ENCODE data around the gene SRPK1. TPM values are rescaled to one million over a fixed set of nuclear protein-coding genes. Genes with fewer than 3 reads are reported as not detected.

SRPK1 gene
- total and polyA plus RNA-seq, 2 of the 8 experiments (the other 6 are each of a cell fraction or from before 2014, with no cell fraction given): 25.7 to 116 TPM

DNA sequence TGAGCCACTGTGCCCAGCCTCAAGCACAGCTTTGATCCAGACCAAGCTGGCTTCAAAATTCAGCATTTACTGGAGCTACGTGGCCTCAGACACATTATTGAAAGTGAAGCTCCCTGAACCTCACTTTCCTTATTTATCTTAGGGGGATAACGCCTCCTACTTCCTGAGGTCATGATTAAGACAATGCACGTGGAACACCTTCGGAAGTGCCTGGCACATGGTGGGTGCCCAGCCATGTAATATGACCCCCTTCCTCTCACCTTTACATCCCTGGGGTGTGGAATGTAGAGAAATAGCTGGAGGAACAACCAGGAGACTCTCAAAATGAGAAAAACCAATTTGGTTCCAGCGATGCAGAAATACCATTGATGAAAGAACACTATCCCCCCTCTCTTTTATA lies 122.2 kb downstream of the SRPK1 start:
- H3K9ac ChIP-seq (replicated peaks in 1 of 4; ENCODE audit: extremely low read depth in 1 of 4, low read depth in 3 of 4, low read length in 3 of 4): no peak overlapping the region
- no peak overlapping the region for H2BK120ac ChIP-seq (replicated peaks; ENCODE audit: low read depth, low read length)
- H3K36me3 ChIP-seq (ENCODE audit: control insufficient read depth in 2 of 4, insufficient read depth in 4 of 4, low read length in 3 of 4): no peaks in the 10 kb centered on the region
- TF ChIP-seq, protein P1, sequence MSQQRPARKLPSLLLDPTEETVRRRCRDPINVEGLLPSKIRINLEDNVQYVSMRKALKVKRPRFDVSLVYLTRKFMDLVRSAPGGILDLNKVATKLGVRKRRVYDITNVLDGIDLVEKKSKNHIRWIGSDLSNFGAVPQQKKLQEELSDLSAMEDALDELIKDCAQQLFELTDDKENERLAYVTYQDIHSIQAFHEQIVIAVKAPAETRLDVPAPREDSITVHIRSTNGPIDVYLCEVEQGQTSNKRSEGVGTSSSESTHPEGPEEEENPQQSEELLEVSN (IDR thresholded peaks at IDR 0.05): peak; percentile 65; the same call in 1 of the 2 replicates
- TF ChIP-seq SIX5 (IDR thresholded peaks at IDR 0.05; ENCODE audit: low read depth, low read length) (no peak), POLR2AphosphoS5 (IDR thresholded peaks at IDR 0.05; ENCODE audit: low read depth, low read length) (no peak), YY1 (IDR thresholded peaks at IDR 0.05; ENCODE audit: low read depth, low read length) (no peak), EP300 (IDR thresholded peaks at IDR 0.05; ENCODE audit: borderline replicate concordance in 1 of 2, low read depth in 2 of 2, low read length in 2 of 2) (no peak), RNF2 (IDR thresholded peaks at IDR 0.05; ENCODE audit: borderline replicate concordance, low read depth, low read length, missing control alignments, poor library complexity, severe bottlenecking) (no peak)
- TF ChIP-seq, protein P2, sequence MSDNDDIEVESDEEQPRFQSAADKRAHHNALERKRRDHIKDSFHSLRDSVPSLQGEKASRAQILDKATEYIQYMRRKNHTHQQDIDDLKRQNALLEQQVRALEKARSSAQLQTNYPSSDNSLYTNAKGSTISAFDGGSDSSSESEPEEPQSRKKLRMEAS (IDR thresholded peaks at IDR 0.05): peak; percentile 76
- TF ChIP-seq, protein P3, sequence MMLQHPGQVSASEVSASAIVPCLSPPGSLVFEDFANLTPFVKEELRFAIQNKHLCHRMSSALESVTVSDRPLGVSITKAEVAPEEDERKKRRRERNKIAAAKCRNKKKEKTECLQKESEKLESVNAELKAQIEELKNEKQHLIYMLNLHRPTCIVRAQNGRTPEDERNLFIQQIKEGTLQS (IDR thresholded peaks at IDR 0.05; ENCODE audit: insufficient read depth, low read depth, low read length): no peak
- H3K9me3 ChIP-seq (ENCODE audit: insufficient read depth in 2 of 2, low read depth in 1 of 2, low read length in 1 of 2): no peaks in the 10 kb centered on the region
- no peak overlapping the region for H3K4me3 ChIP-seq (ENCODE audit: extremely low read depth in 1 of 4, insufficient read depth in 2 of 4, low read depth in 3 of 4, low read length in 4 of 4)
- no peaks in the 10 kb centered on the region for H3K23me2 ChIP-seq (ENCODE audit: low read depth, low read length)
- no peaks in the 10 kb centered on the region for H3K79me2 ChIP-seq (ENCODE audit: control insufficient read depth in 1 of 2, insufficient read depth in 2 of 2, low read length in 2 of 2)
- H2BK15ac ChIP-seq (ENCODE audit: low read length): no peak overlapping the region
- H3K18ac ChIP-seq (ENCODE audit: extremely low read depth, low read length): no peak overlapping the region
- no peak overlapping the region for H3K27ac ChIP-seq (ENCODE audit: low read depth, low read length)
- no peak overlapping the region for H3K56ac ChIP-seq (replicated peaks; ENCODE audit: insufficient read length, low read depth, low read length)
- no peak overlapping the region for H2BK20ac ChIP-seq (ENCODE audit: low read length)
- no peak overlapping the region for H3K4me2 ChIP-seq (ENCODE audit: insufficient read depth in 1 of 2, low read depth in 2 of 2, low read length in 2 of 2)
- 85% methylated on average over 5 of the region's 5 CpGs; no CpG with 5 or more reads in 1 of the 2 experiments for WGBS, 2 experiments (ENCODE audit: extremely low coverage in 1 of 2, insufficient coverage in 1 of 2, insufficient read length in 1 of 2, insufficient replicate concordance in 2 of 2, low coverage in 1 of 2, low lambda C conversion rate in 2 of 2, missing lambda C conversion rate in 1 of 2)
- H4K5ac ChIP-seq (ENCODE audit: insufficient read length, low read depth, low read length): no peak overlapping the region
- no peak overlapping the region for H2AFZ ChIP-seq (ENCODE audit: low read length)
- H3K27me3 ChIP-seq (replicated peaks in 1 of 4; ENCODE audit: control insufficient read depth in 3 of 4, extremely low read depth in 1 of 4, insufficient read depth in 3 of 4, low read length in 3 of 4): no peaks in the 10 kb centered on the region
- H3K14ac ChIP-seq (ENCODE audit: insufficient read length): no peak overlapping the region
- POLR2A ChIA-PET (ENCODE audit: partially characterized antibody): interaction anchor here (0.8 to 3.0 kb wide), 3 partner anchors 12 to 34 kb away, joined by 3 to 12 read pairs (median 9); no protein-coding TSS in a partner anchor
- H3K23ac ChIP-seq (ENCODE audit: insufficient read length): no peak overlapping the region
- no peaks in the 10 kb centered on the region for H4K20me1 ChIP-seq (replicated peaks in 1 of 2; ENCODE audit: control insufficient read depth in 1 of 2, insufficient read depth in 2 of 2, low read length in 2 of 2)
- no peak for DNase-seq (ENCODE audit: low read depth in 1 of 2, low spot score in 2 of 2)
- no peak overlapping the region for H4K91ac ChIP-seq (replicated peaks; ENCODE audit: insufficient read length, low read length)
- no peaks in the 10 kb centered on the region for H3K79me1 ChIP-seq (ENCODE audit: low read depth, low read length)
- H3K4me1 ChIP-seq (replicated peaks in 1 of 4; ENCODE audit: control insufficient read depth in 3 of 4, insufficient read depth in 4 of 4, low read length in 3 of 4): peaks cover 0 to 7% (median 5%) of the 10 kb centered on the region in 4 experiments; a peak in 4 of 7 replicates
- CTCF ChIA-PET (ENCODE audit: partially characterized antibody): interaction anchor here (0.6 to 4.9 kb wide), 6 partner anchors 9 to 379 kb away, joined by 3 to 27 read pairs (median 3); no protein-coding TSS in a partner anchor
- H2AK5ac ChIP-seq (ENCODE audit: low read depth, low read length): no peak overlapping the region
- FAIRE-seq: no peak
- no peak overlapping the region for H2BK5ac ChIP-seq (ENCODE audit: low read depth, low read length)
- no peak overlapping the region for H2BK12ac ChIP-seq (ENCODE audit: low read depth, low read length)
- H4K8ac ChIP-seq (ENCODE audit: extremely low read depth, insufficient read depth, low read length): no peak overlapping the region
- no peak overlapping the region for H3K4ac ChIP-seq (replicated peaks; ENCODE audit: insufficient read length, low read depth, low read length)
